GM12872 (cell line): ENCODE measurements around the gene SUSD5.

Experiments
- CTCF ChIP-seq: IDR thresholded peaks from 3 replicates; pipeline ENCODE4 v1.5.1; 2011; ENCODE audit warnings: low read depth, mild to moderate bottlenecking, low read length, moderate library complexity; ENCODE audit not compliant: insufficient read depth

SUSD5 gene

GRCh38 chr3:33167284-33167683 lies 51.3 kb downstream of the SUSD5 start:
- TF ChIP-seq CTCF, result no peak

- no peak for TF ChIP-seq CTCF
Observed at GRCh38 chr3:33166095-33166494, 52.5 kb downstream of the SUSD5 start.

DNA sequence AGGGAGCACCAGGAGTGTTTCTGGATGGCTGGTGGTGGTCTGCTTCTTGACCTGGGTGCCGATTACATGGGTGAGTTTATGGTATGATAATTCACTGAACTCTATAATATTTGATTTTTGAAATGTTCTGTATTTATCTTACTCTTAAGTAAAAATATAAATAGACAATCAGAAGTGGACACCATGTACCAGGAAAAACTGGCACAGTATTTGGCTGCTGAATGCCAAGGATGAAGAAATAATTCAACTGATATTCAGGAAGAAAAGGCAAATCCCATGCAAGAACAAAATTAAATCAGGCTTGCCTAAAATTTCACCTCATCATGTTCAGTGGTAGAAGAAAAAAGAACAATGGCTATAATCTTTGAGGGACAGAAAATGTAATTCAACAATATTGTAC lies 53.2 kb downstream of the SUSD5 start:
- TF ChIP-seq CTCF, result no peak

DNA sequence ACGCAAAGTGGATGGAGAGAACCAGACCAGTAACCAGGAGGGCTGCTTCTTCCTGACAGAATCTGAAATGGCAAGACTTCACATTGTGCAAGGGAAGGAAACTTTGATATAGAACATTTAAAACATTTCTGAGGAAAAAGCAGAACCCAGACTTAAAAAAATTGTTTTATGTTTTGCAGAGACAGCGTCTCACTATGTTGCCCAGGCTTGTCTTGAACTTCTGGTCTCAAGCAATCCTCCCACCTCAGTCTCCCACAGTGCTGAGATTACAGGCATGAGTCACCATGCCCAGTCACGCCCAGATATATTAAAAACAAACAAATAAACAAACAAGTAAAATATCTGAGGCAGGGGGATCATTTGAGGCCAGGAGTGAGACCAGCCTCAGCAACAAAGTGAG lies 58.6 kb downstream of the SUSD5 start:
- no peak for TF ChIP-seq CTCF

DNA sequence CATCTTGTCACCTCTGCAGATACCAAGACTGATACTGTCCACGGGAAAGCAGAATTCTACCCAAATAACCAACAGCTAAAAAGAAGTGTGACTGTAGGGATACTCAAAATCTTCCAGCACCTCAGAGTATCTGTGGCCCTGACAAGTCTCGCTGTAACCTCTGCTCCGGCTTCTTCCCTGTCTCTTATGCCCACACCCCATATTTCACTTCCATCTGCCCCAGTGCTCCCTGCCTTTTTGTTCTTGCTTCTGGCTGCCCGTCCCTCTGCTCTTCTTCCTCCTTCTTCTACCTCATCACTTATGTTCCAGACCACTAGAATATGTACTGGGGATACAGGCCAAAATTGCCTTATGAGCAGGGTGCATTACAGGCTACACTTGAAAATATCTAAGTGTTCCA lies 59.4 kb downstream of the SUSD5 start:
- TF ChIP-seq CTCF, result no peak

GRCh38 chr3:33155301-33155700 lies 63.3 kb downstream of the SUSD5 start:
- TF ChIP-seq CTCF, result no peak

- no peak for TF ChIP-seq CTCF
Observed at GRCh38 chr3:33153782-33154181, 64.8 kb downstream of the SUSD5 start.
